Liver (tissue), 9 donors: ENCODE measurements around the gene MISFA. TPM values are rescaled to one million over a fixed set of nuclear protein-coding genes. Genes with fewer than 3 reads are reported as not detected.

Source experiments
- DNase-seq: peaks from one replicate; pipeline ENCODE4 v3.0.0-alpha.2; 2017; ENCODE audit warnings: low spot score
- H3K27ac ChIP-seq, 2 donors: one replicate each; pipeline ENCODE4 v1.7.0; 2013; ENCODE audit warnings: inconsistent platforms in 2 of 2, low read length in 2 of 2, control low read depth in 1 of 2, low read depth in 1 of 2, mild to moderate bottlenecking in 1 of 2
- H3K27me3 ChIP-seq, 4 donors: one replicate each; pipeline versions ENCODE4 v1.6.1 to v1.7.0; 2013; ENCODE audit warnings: low read length in 3 of 4, inconsistent platforms in 1 of 4, mild to moderate bottlenecking in 1 of 4, moderate library complexity in 1 of 4; ENCODE audit not compliant: control insufficient read depth in 4 of 4, insufficient read depth in 4 of 4
- H3K36me3 ChIP-seq, 4 donors: one replicate each; pipeline versions ENCODE4 v1.6.1 to v1.7.0; 2013; ENCODE audit warnings: low read length in 3 of 4, mild to moderate bottlenecking in 3 of 4, low read depth in 1 of 4, moderate library complexity in 1 of 4; ENCODE audit not compliant: control insufficient read depth in 4 of 4, insufficient read depth in 3 of 4
- H3K4me1 ChIP-seq, 4 donors: one replicate each; pipeline versions ENCODE4 v1.6.1 to v1.7.0; 2013; ENCODE audit warnings: low read length in 3 of 4, mild to moderate bottlenecking in 3 of 4, moderate library complexity in 1 of 4; ENCODE audit not compliant: control insufficient read depth in 4 of 4, insufficient read depth in 4 of 4
- H3K4me3 ChIP-seq, 3 donors: one replicate each; pipeline versions ENCODE4 v1.6.1 to v1.7.0; 2013; ENCODE audit warnings: low read length in 3 of 3, control low read depth in 1 of 3, low read depth in 1 of 3, mild to moderate bottlenecking in 1 of 3
- H3K9ac ChIP-seq, 2 donors: one replicate each; pipeline ENCODE4 v1.7.0; 2013; ENCODE audit warnings: low read length in 2 of 2, mild to moderate bottlenecking in 2 of 2, moderate library complexity in 2 of 2, control low read depth in 1 of 2, low read depth in 1 of 2
- H3K9me3 ChIP-seq, 4 donors: one replicate each; pipeline versions ENCODE4 v1.6.1 to v1.7.0; 2013; ENCODE audit warnings: low read length in 3 of 4; ENCODE audit not compliant: control insufficient read depth in 4 of 4
- EGR1 ChIP-seq, 2 donors: IDR thresholded peaks; 2 replicates each; pipeline ENCODE4 v1.6.1; 2016 to 2018; ENCODE audit warnings: antibody characterized with exemption in 2 of 2, low read depth in 2 of 2
- FOXA1 ChIP-seq: IDR thresholded peaks from 2 replicates; pipeline ENCODE4 v1.6.1; 2016; ENCODE audit warnings: antibody characterized with exemption
- FOXA2 ChIP-seq: IDR thresholded peaks from 2 replicates; pipeline ENCODE4 v1.6.1; 2016; ENCODE audit warnings: antibody characterized with exemption
- GABPA ChIP-seq, 2 donors: IDR thresholded peaks in 1 of 2; conservative IDR thresholded peaks in 1 of 2; 2 replicates each; pipeline ENCODE4 v1.6.1; 2016; ENCODE audit warnings: antibody characterized with exemption in 2 of 2, mild to moderate bottlenecking in 1 of 2, moderate library complexity in 1 of 2
- HNF4A ChIP-seq, 2 donors: conservative IDR thresholded peaks; 2 replicates each; pipeline ENCODE4 v1.6.1; 2016; ENCODE audit warnings: antibody characterized with exemption in 2 of 2, mild to moderate bottlenecking in 2 of 2
- HNF4G ChIP-seq: IDR thresholded peaks from 2 replicates; pipeline ENCODE4 v1.6.1; 2016; ENCODE audit warnings: antibody characterized with exemption
- JUND ChIP-seq, 2 donors: IDR thresholded peaks; 2 replicates each; pipeline ENCODE4 v1.6.1; 2016; ENCODE audit warnings: antibody characterized with exemption in 2 of 2
- NR2F2 ChIP-seq: IDR thresholded peaks from 2 replicates; pipeline ENCODE4 v1.6.1; 2016; ENCODE audit warnings: antibody characterized with exemption
- RAD21 ChIP-seq, 2 donors: IDR thresholded peaks; 2 replicates each; pipeline ENCODE4 v1.6.1; 2016; ENCODE audit warnings: antibody characterized with exemption in 2 of 2, mild to moderate bottlenecking in 2 of 2
- REST ChIP-seq: IDR thresholded peaks from 2 replicates; pipeline ENCODE4 v1.6.1; 2016; ENCODE audit warnings: antibody characterized with exemption, mild to moderate bottlenecking
- RXRA ChIP-seq, 2 donors: IDR thresholded peaks; 2 replicates each; pipeline ENCODE4 v1.6.1; 2017 to 2018; ENCODE audit warnings: antibody characterized with exemption in 2 of 2, mild to moderate bottlenecking in 1 of 2
- SP1 ChIP-seq: IDR thresholded peaks from 2 replicates; pipeline ENCODE4 v1.6.1; 2018; ENCODE audit warnings: antibody characterized with exemption, mild to moderate bottlenecking
- TAF1 ChIP-seq: conservative IDR thresholded peaks from 2 replicates; pipeline ENCODE4 v1.6.1; 2016; ENCODE audit warnings: antibody characterized with exemption, mild to moderate bottlenecking
- YY1 ChIP-seq: IDR thresholded peaks from 2 replicates; pipeline ENCODE4 v1.6.1; 2016; ENCODE audit warnings: antibody characterized with exemption, mild to moderate bottlenecking
- ZBTB33 ChIP-seq: IDR thresholded peaks from 2 replicates; pipeline ENCODE4 v1.6.1; 2016; ENCODE audit warnings: antibody characterized with exemption
- WGBS: extraction: QIAGEN DNeasy Blood & Tissue Kit; methylation state at CpG from one replicate; pipeline ENCODE4 v1.1.7; 2013; 5-methylcytosine and 5-hydroxymethylcytosine counted together
- polyA plus RNA-seq, 2 donors: library from polyadenylated mRNA; stranded (reverse) in 1 of 2; unstranded in 1 of 2; fragments of 200-250 nt in 1 of 2; fragments of >200 nt in 1 of 2; fragmentation: Nextera tagmentation in 1 of 2; extraction: Ambion mirVana in 1 of 2; gene quantifications; one replicate each; pipeline versions ENCODE4 v1.2.1 to v1.2.3, GENCODE V29; 2013 to 2015
- total RNA-seq, 2 donors: library from RNA; depleted of rRNA; stranded (reverse); fragments of >200 nt; gene quantifications; one replicate each; pipeline ENCODE4 v1.2.3, GENCODE V29; 2014
- TF ChIP-seq, protein P1 (sequence below): fragments of 150-350 bp; IDR thresholded peaks from 2 replicates; pipeline ENCODE4 v1.5.1; 2017; ENCODE audit warnings: improper control_type of control experiment, low read depth, low read length; ENCODE audit not compliant: missing input control
- TF ChIP-seq, protein P2 (sequence below): IDR thresholded peaks from 2 replicates; pipeline ENCODE4 v1.6.1; 2016; ENCODE audit warnings: antibody characterized with exemption
- TF ChIP-seq, protein P3 (sequence below): IDR thresholded peaks from 2 replicates; pipeline ENCODE4 v1.6.1; 2016; ENCODE audit warnings: antibody characterized with exemption
- donor health status: healthy.
- donor health status: healthy.
- donor health status: healthy.
- donor health status: healthy.
- donor health status: healthy.

Gene MISFA
- total and polyA plus RNA-seq, 4 donors = 0.05 to 0.82 (median 0.08) TPM; not detected in 1

DNA sequence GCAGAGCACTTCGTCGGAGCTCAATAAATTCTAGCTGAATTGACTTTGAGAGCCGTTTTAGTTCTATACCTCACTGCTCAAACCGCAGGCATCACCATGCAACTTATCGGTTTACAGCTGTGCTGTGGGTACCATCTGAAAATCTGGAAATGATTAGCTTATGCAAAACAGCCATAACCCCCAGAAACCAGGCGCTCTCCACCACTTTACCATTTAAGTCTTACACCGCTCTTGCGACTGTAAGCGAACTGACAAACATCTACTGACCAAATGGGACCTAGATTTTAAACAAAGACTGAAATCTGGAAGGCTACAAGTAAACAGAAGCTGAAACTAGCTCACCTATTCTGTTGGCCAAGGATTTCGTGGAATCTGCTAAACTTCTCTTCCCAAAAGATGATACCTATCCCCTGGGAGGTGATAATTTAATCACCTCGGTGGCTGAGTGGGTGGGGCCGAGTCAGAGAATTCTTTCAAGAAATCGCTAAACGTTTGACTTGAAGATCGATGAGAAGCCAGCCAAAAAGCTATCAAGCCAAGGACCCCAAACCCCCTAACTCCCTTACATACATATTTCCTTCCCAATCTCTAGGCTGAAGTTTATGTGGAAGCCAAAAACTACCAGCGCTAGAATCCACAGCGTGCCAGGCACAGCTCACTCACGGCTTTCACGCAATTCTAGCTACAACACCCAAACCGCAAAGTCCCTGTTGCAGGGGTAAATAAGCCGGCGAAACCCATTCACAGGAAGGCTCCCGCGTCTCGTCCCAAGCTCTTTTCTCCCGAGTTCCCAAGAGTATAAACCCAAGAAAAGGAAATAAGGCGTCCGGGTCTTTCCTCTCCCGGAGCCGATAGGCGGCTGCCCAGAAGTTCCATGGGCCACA is 33.9 kb downstream of the MISFA start:
- Histone ChIP-seq H3K27me3 (no peaks in the 10 kb centered on the region), H3K4me3 (peak overlapping the region; percentile 78 to 94 (median 88)), H3K9ac (peak overlapping the region; percentile 56 to 92), H3K9me3 (no peaks in the 10 kb centered on the region), H3K27ac (peak overlapping the region; percentile 77 to 88), H3K36me3 (no peaks in the 10 kb centered on the region), H3K4me1 (peaks cover 9 to 16% (median 13%) of the 10 kb centered on the region in 4 donors)
- no peak for DNase-seq
- no peak for TF ChIP-seq FOXA2
- whole genome bisulfite sequencing = 8% methylated on average over 31 of the region's 31 CpGs

DNA sequence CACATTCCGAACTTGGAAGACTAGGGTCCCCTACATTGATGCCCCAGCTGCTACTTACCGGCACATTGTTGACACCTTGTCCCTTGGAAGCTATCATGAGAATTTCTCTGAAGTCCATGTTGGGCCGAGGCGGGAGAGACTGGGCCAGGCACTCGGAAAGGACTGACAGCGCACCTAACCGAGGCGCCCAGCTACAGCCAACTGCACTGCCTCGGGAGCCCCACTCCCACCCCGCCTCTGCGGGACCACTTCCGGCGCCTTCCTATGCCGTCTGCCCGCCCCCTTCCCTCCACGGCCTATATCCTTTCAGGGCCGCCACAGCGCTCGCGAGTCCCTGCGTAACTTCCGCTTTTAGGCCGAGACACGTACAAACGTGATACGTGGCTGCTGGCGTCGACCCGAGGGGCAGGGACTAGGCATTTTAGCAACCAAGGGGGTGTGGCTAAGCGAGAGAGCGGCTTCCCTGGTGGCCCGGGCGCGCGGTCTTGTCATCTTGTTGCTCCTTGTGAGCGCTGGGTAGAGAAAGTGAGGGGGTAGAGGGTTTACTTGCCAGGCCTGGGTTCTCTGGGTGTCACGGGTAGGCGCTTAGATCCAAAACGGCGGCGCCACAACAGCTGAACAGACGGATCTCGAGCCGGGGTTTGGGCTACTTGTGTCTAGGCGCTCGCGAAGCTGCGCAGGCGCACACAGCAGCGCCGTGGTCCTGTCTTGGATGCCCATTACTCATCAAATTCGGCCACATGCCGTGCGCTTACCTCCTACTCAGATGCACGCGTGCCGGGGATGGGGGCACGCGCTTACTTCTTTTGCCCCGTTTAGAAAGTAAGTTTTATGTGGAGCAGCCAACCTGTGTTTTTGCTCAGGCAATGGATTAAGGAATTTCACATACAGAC is 34.8 kb downstream of the MISFA start, which contains the start of gene SPTY2D1:
SPTY2D1 (minus strand) TSS at position 203 of the 893 bp plus-strand sequence; CDS start at position 118, 85 bp downstream.
- Histone ChIP-seq H3K4me1 (peaks cover 9 to 16% (median 13%) of the 10 kb centered on the region in 4 donors), H3K27me3 (no peaks in the 10 kb centered on the region), H3K9me3 (no peaks in the 10 kb centered on the region), H3K27ac (peak within 1 kb of the TSS; percentile 77 to 88), H3K36me3 (no peaks in the 10 kb centered on the region), H3K4me3 (peak within 1 kb of the TSS; percentile 78 to 94 (median 88)), H3K9ac (peak within 1 kb of the TSS; percentile 66 to 92)
- WGBS = under 1% methylated on average over 60 of the region's 60 CpGs
- DNase-seq = peak; percentile 95
- peak; percentile 96 for TF ChIP-seq ZBTB33
- TF ChIP-seq HNF4G = no peak
- TF ChIP-seq, protein P1, sequence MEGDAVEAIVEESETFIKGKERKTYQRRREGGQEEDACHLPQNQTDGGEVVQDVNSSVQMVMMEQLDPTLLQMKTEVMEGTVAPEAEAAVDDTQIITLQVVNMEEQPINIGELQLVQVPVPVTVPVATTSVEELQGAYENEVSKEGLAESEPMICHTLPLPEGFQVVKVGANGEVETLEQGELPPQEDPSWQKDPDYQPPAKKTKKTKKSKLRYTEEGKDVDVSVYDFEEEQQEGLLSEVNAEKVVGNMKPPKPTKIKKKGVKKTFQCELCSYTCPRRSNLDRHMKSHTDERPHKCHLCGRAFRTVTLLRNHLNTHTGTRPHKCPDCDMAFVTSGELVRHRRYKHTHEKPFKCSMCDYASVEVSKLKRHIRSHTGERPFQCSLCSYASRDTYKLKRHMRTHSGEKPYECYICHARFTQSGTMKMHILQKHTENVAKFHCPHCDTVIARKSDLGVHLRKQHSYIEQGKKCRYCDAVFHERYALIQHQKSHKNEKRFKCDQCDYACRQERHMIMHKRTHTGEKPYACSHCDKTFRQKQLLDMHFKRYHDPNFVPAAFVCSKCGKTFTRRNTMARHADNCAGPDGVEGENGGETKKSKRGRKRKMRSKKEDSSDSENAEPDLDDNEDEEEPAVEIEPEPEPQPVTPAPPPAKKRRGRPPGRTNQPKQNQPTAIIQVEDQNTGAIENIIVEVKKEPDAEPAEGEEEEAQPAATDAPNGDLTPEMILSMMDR = peak; percentile 17
- TF ChIP-seq RXRA (IDR thresholded peaks at IDR 0.05) = peak; percentile 36 to 43
- peak; percentile 85 for TF ChIP-seq TAF1
- TF ChIP-seq, protein P2, sequence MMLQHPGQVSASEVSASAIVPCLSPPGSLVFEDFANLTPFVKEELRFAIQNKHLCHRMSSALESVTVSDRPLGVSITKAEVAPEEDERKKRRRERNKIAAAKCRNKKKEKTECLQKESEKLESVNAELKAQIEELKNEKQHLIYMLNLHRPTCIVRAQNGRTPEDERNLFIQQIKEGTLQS = no peak
- no peak for TF ChIP-seq FOXA2
- peak; percentile 86 for TF ChIP-seq YY1
- TF ChIP-seq FOXA1 = peak; percentile 28
- TF ChIP-seq RAD21 (IDR thresholded peaks at IDR 0.05) = peak; percentile 36 to 58
- TF ChIP-seq HNF4A (conservative IDR thresholded peaks at IDR 0.05) = peak; percentile 47 to 49
- TF ChIP-seq GABPA (IDR thresholded peaks at IDR 0.05 in 1 of 2, conservative IDR thresholded peaks at IDR 0.05 in 1 of 2) = peak; percentile 92 to 99
- peak; percentile 75 for TF ChIP-seq SP1
- TF ChIP-seq NR2F2 = peak; percentile 20
- TF ChIP-seq, protein P3, sequence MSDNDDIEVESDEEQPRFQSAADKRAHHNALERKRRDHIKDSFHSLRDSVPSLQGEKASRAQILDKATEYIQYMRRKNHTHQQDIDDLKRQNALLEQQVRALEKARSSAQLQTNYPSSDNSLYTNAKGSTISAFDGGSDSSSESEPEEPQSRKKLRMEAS = peak; percentile 83
- peak; percentile 89 to 93 for TF ChIP-seq EGR1 (IDR thresholded peaks at IDR 0.05; ENCODE audit: low read depth in 2 of 2)
- TF ChIP-seq REST = peak; percentile 25
- TF ChIP-seq JUND (IDR thresholded peaks at IDR 0.05) = peak in 1 of 2 donors; percentile 46
